ENCODE results near the gene FBLN5. TPM values are rescaled to one million over a fixed set of nuclear protein-coding genes. Genes with fewer than 3 reads are reported as not detected.
A peak's percentile ranks its signal among the peaks of the same experiment; 100 is the strongest.

The FBLN5 gene
- total RNA-seq, 5 donors from 2014 or later (not counting 1 experiment from before 2014, with no cell fraction given), result 4.2 to 19.5 (median 9.5) TPM

DNA sequence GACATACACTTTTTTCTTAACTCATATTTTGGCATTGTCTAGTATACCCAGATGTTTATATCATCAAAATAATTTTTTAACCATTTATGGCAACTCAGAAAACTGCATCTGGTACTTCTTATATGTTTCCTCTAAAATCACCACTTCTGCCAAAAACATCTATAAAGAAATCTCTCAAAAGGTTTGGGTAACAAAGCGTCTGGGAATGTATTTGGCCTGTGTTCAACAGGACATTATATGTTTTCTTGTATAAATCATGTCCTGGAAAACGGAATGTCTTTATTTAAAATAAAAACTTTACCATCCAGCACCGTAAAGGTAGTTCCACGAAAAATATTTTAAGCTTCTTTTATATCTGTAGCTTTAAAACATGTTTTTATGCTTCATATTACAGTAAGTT, 36.1 kb upstream of the FBLN5 start:
- H3K36me3 ChIP-seq (ENCODE audit: control insufficient read depth in 2 of 2, extremely low read depth in 1 of 2, insufficient read depth in 1 of 2, low read length in 1 of 2), result peaks cover 0 to 53% of the 10 kb centered on the region in 2 donors
- CTCF ChIA-PET, result no interaction called here
- H3K4me3 Mint-ChIP-seq, result no peak overlapping the region

GRCh38 chr14:91980157-91980556, 32.7 kb upstream of the FBLN5 start:
- Mint-ChIP-seq H3K27me3 (no peaks in the 10 kb centered on the region), H3K4me1 (peaks cover 11 to 24% (median 15%) of the 10 kb centered on the region in 3 donors), H3K4me3 (no peak overlapping the region), H3K36me3 (peaks cover 38% of the 10 kb centered on the region), H3K27ac (peak overlapping the region; percentile 13 to 36), H3K9me3 (no peaks in the 10 kb centered on the region)
- DNase-seq (no peak), ATAC-seq (replicated peaks in 1 of 4) (peak in 3 of 4 experiments; percentile 58 to 67 (median 65))
- Histone ChIP-seq H3K4me1 (ENCODE audit: control insufficient read depth in 1 of 2, extremely low read depth in 1 of 2, insufficient read depth in 2 of 2, low read length in 2 of 2) (no peaks in the 10 kb centered on the region), H3K4me3 (ENCODE audit: control insufficient read depth in 1 of 2, extremely low read depth in 1 of 2, low read length in 1 of 2) (no peak overlapping the region), H3K36me3 (ENCODE audit: control insufficient read depth in 2 of 2, extremely low read depth in 1 of 2, insufficient read depth in 1 of 2, low read length in 1 of 2) (peaks cover 0 to 43% of the 10 kb centered on the region in 2 donors), H3K27me3 (replicated peaks in 1 of 2; ENCODE audit: control insufficient read depth in 2 of 2, extremely low read depth in 1 of 2, insufficient read depth in 2 of 2, low read length in 1 of 2) (no peaks in the 10 kb centered on the region), H3K9me3 (no peaks in the 10 kb centered on the region), H3K27ac (ENCODE audit: low read length) (no peak overlapping the region)
- POLR2A ChIA-PET, result no interaction called here
- CTCF ChIA-PET, result interaction anchor here in 1 of 2 donors (0.6 kb wide), 1 partner anchor 626 kb away, joined by 3 read pairs; no protein-coding TSS in a partner anchor

More for the DNA sequence above, 36.1 kb upstream of the FBLN5 start:
- H3K27ac Mint-ChIP-seq, result no peak overlapping the region
- no peaks in the 10 kb centered on the region for H3K9me3 Mint-ChIP-seq
- H3K36me3 Mint-ChIP-seq, result peaks cover 57% of the 10 kb centered on the region
- H3K4me1 ChIP-seq (ENCODE audit: control insufficient read depth in 1 of 2, extremely low read depth in 1 of 2, insufficient read depth in 2 of 2, low read length in 2 of 2), result no peaks in the 10 kb centered on the region
- no peak overlapping the region for H3K4me3 ChIP-seq (ENCODE audit: control insufficient read depth in 1 of 2, extremely low read depth in 1 of 2, low read length in 1 of 2)
- H3K27me3 Mint-ChIP-seq, result no peaks in the 10 kb centered on the region
- DNase-seq (no peak), ATAC-seq (replicated peaks in 1 of 4) (no peak)
- H3K27me3 ChIP-seq (replicated peaks in 1 of 2; ENCODE audit: control insufficient read depth in 2 of 2, extremely low read depth in 1 of 2, insufficient read depth in 2 of 2, low read length in 1 of 2), result no peaks in the 10 kb centered on the region
- H3K27ac ChIP-seq (ENCODE audit: low read length), result no peak overlapping the region
- POLR2A ChIA-PET, result no interaction called here
- no peaks in the 10 kb centered on the region for H3K9me3 ChIP-seq
- H3K4me1 Mint-ChIP-seq, result peaks cover 13 to 25% (median 20%) of the 10 kb centered on the region in 3 donors
- WGBS (ENCODE audit: insufficient coverage), result no CpG with 5 or more reads among the region's 4 CpGs

DNA sequence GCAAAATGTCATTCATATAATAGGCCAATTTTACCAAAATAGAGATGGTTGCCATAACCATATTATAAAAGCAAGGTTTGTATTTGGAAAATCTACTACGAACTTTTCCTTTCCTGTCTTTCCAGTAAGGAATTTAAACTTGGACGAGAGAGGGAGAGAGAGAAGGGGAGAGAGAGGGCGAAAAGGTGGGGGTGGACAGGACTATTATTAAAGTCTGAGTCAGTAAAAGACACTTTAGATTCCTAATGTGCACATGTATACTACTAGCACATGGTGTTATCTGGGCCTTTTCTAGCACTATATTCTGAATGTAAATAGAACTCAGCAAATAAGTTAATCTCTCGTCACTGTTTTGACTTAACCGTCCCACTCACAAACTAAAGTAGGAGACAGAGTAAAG, 30.4 kb upstream of the FBLN5 start:
- H3K27ac ChIP-seq (ENCODE audit: low read length), result no peak overlapping the region
- Mint-ChIP-seq H3K27ac (peak overlapping the region in 1 of 2 donors; percentile 34), H3K36me3 (peaks cover 30% of the 10 kb centered on the region), H3K9me3 (no peaks in the 10 kb centered on the region), H3K4me1 (peaks cover 9 to 21% (median 9%) of the 10 kb centered on the region in 3 donors), H3K4me3 (no peak overlapping the region), H3K27me3 (no peaks in the 10 kb centered on the region)
- no peaks in the 10 kb centered on the region for H3K9me3 ChIP-seq
- no peak for DNase-seq
- WGBS (ENCODE audit: insufficient coverage), result 93% methylated on average over 2 of the region's 5 CpGs
- no peak for ATAC-seq (replicated peaks in 1 of 4)
- ChIA-PET POLR2A (no interaction called here), CTCF (no interaction called here)
- no peak overlapping the region for H3K4me3 ChIP-seq (ENCODE audit: control insufficient read depth in 1 of 2, extremely low read depth in 1 of 2, low read length in 1 of 2)
- H3K36me3 ChIP-seq (ENCODE audit: control insufficient read depth in 2 of 2, extremely low read depth in 1 of 2, insufficient read depth in 1 of 2, low read length in 1 of 2), result peaks cover 0 to 44% of the 10 kb centered on the region in 2 donors
- H3K4me1 ChIP-seq (ENCODE audit: control insufficient read depth in 1 of 2, extremely low read depth in 1 of 2, insufficient read depth in 2 of 2, low read length in 2 of 2), result no peaks in the 10 kb centered on the region
- H3K27me3 ChIP-seq (replicated peaks in 1 of 2; ENCODE audit: control insufficient read depth in 2 of 2, extremely low read depth in 1 of 2, insufficient read depth in 2 of 2, low read length in 1 of 2), result no peaks in the 10 kb centered on the region

- Histone ChIP-seq H3K4me1 (ENCODE audit: control insufficient read depth in 1 of 2, extremely low read depth in 1 of 2, insufficient read depth in 2 of 2, low read length in 2 of 2) (no peaks in the 10 kb centered on the region), H3K27me3 (replicated peaks in 1 of 2; ENCODE audit: control insufficient read depth in 2 of 2, extremely low read depth in 1 of 2, insufficient read depth in 2 of 2, low read length in 1 of 2) (no peaks in the 10 kb centered on the region), H3K4me3 (ENCODE audit: control insufficient read depth in 1 of 2, extremely low read depth in 1 of 2, low read length in 1 of 2) (no peak overlapping the region), H3K27ac (ENCODE audit: low read length) (no peak overlapping the region), H3K36me3 (ENCODE audit: control insufficient read depth in 2 of 2, extremely low read depth in 1 of 2, insufficient read depth in 1 of 2, low read length in 1 of 2) (peaks cover 0 to 51% of the 10 kb centered on the region in 2 donors), H3K9me3 (no peaks in the 10 kb centered on the region)
- H3K27ac Mint-ChIP-seq, result no peak overlapping the region
- peaks cover 35% of the 10 kb centered on the region for H3K36me3 Mint-ChIP-seq
- ChIA-PET CTCF (interaction anchor here in 1 of 2 donors (0.9 to 1.2 kb wide), 2 partner anchors 10 to 21 kb away, joined by 4 to 5 read pairs; no protein-coding TSS in a partner anchor), POLR2A (interaction anchor here (0.5 to 0.7 kb wide), 4 partner anchors 15 to 472 kb away, joined by 4 to 14 read pairs (median 4); no protein-coding TSS in a partner anchor)
- H3K4me1 Mint-ChIP-seq, result peaks cover 7 to 18% (median 9%) of the 10 kb centered on the region in 3 donors
- DNase-seq (no peak), ATAC-seq (replicated peaks in 1 of 4) (no peak)
- no peaks in the 10 kb centered on the region for H3K27me3 Mint-ChIP-seq
- no peak overlapping the region for H3K4me3 Mint-ChIP-seq
- H3K9me3 Mint-ChIP-seq, result no peaks in the 10 kb centered on the region
Measured at GRCh38 chr14:91975763-91976162, 28.3 kb upstream of the FBLN5 start.

GRCh38 chr14:91971188-91971778, 23.8 kb upstream of the FBLN5 start:
- H3K27ac Mint-ChIP-seq, result peak overlapping the region in 1 of 2 donors; percentile 24
- peaks cover 0 to 5% of the 10 kb centered on the region in 2 experiments for H3K4me1 ChIP-seq (ENCODE audit: control insufficient read depth in 1 of 2, extremely low read depth in 1 of 2, insufficient read depth in 2 of 2, low read length in 2 of 2)
- no peak for DNase-seq
- peaks cover 38% of the 10 kb centered on the region for H3K36me3 Mint-ChIP-seq
- CTCF ChIA-PET, result no interaction called here
- no peaks in the 10 kb centered on the region for H3K27me3 ChIP-seq (replicated peaks in 1 of 2; ENCODE audit: control insufficient read depth in 2 of 2, extremely low read depth in 1 of 2, insufficient read depth in 2 of 2, low read length in 1 of 2)
- H3K9me3 Mint-ChIP-seq, result no peaks in the 10 kb centered on the region
- 92% methylated on average over 2 of the region's 2 CpGs for WGBS (ENCODE audit: insufficient coverage)
- no peak overlapping the region for H3K4me3 ChIP-seq (ENCODE audit: control insufficient read depth in 1 of 2, extremely low read depth in 1 of 2, low read length in 1 of 2)
- H3K36me3 ChIP-seq (ENCODE audit: control insufficient read depth in 2 of 2, extremely low read depth in 1 of 2, insufficient read depth in 1 of 2, low read length in 1 of 2), result peaks cover 4 to 49% of the 10 kb centered on the region in 2 donors
- no peak overlapping the region for H3K27ac ChIP-seq (ENCODE audit: low read length)
- no peak for ATAC-seq (replicated peaks in 1 of 4)
- POLR2A ChIA-PET, result no interaction called here
- H3K9me3 ChIP-seq, result no peaks in the 10 kb centered on the region
- no peak overlapping the region for H3K4me3 Mint-ChIP-seq
- peaks cover 10 to 18% (median 12%) of the 10 kb centered on the region in 3 donors for H3K4me1 Mint-ChIP-seq
- H3K27me3 Mint-ChIP-seq, result no peaks in the 10 kb centered on the region

DNA sequence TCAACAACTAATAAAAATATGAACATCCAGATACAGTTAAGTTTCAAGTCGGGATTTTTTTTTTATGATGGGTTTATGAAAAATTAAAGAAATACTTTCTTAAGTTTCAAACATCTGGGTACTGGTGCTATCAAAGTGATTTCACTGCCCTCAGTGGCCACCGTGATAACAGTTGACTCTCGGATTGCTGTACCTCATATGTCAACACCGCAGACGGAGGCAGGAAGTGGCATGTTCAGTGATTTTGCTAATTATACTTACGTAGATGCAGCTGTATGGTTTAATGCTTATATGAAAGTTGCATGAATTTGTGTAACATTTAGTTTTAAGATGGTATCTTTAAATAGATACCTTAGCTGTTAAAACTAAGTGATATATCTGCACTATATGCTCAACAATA, 20.8 kb upstream of the FBLN5 start:
- H3K4me3 ChIP-seq (ENCODE audit: control insufficient read depth in 1 of 2, extremely low read depth in 1 of 2, low read length in 1 of 2), result no peak overlapping the region
- peak overlapping the region; percentile 23 for H3K27ac ChIP-seq (ENCODE audit: low read length)
- WGBS (ENCODE audit: insufficient coverage), result 40% methylated on average over 2 of the region's 6 CpGs
- peaks cover 29% of the 10 kb centered on the region for H3K36me3 Mint-ChIP-seq
- H3K4me1 ChIP-seq (ENCODE audit: control insufficient read depth in 1 of 2, extremely low read depth in 1 of 2, insufficient read depth in 2 of 2, low read length in 2 of 2), result peaks cover 0 to 5% of the 10 kb centered on the region in 2 experiments
- H3K4me1 Mint-ChIP-seq, result peaks cover 10 to 18% (median 12%) of the 10 kb centered on the region in 3 donors
- H3K27me3 ChIP-seq (replicated peaks in 1 of 2; ENCODE audit: control insufficient read depth in 2 of 2, extremely low read depth in 1 of 2, insufficient read depth in 2 of 2, low read length in 1 of 2), result no peaks in the 10 kb centered on the region
- no peaks in the 10 kb centered on the region for H3K9me3 Mint-ChIP-seq
- H3K4me3 Mint-ChIP-seq, result peak overlapping the region in 1 of 3 donors; percentile 55
- peaks cover 4 to 36% of the 10 kb centered on the region in 2 donors for H3K36me3 ChIP-seq (ENCODE audit: control insufficient read depth in 2 of 2, extremely low read depth in 1 of 2, insufficient read depth in 1 of 2, low read length in 1 of 2)
- no peaks in the 10 kb centered on the region for H3K27me3 Mint-ChIP-seq
- peak; percentile 81 to 99 (median 88) for ATAC-seq (replicated peaks in 1 of 4)
- peak overlapping the region; percentile 75 to 78 for H3K27ac Mint-ChIP-seq
- POLR2A ChIA-PET, result no interaction called here
- DNase-seq, result peak in 31 of 35 experiments; percentile 7 to 66 (median 39)
- CTCF ChIA-PET, result interaction anchor here in 1 of 2 donors (0.7 kb wide), 1 partner anchor 791 kb away, joined by 3 read pairs; no protein-coding TSS in a partner anchor
- H3K9me3 ChIP-seq, result no peaks in the 10 kb centered on the region

Measured in T-cell (primary cell).